GM10847 (cell line): ENCODE results near the gene PARD3.

Experiments
- POLR2A ChIP-seq: IDR thresholded peaks from 2 replicates; pipeline ENCODE4 v1.6.1; 2011; ENCODE audit not compliant: insufficient read length; ENCODE audit errors: extremely low read depth

Gene PARD3

DNA sequence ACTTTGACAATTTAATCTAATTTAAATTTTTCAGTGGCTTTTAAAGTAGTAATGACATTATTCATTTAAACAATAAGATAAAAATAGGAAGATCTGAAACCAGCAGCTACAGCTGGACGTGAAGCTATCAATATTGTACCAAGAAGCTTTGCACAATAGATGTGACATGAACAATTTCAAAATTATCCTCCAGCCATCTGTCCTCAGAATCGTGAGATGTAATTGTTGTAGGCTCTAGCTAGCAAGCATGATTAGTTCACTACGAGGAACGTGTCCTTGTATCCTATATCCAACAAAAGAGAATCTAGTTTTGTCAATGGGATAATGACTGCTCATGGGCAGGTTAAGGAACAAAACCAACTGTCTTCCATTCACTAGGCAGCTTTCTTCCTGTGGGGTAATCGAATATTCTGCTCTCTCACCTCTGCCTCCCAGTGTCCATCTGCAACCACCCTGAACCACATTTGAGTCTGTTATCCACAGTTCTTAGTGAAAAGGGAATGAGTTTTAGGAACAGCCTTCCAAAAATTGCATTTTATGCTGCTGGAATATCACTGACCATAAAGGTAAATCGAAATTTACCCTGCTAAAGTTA is 247.3 kb downstream of the PARD3 start:
- TF ChIP-seq POLR2A = no peak

DNA sequence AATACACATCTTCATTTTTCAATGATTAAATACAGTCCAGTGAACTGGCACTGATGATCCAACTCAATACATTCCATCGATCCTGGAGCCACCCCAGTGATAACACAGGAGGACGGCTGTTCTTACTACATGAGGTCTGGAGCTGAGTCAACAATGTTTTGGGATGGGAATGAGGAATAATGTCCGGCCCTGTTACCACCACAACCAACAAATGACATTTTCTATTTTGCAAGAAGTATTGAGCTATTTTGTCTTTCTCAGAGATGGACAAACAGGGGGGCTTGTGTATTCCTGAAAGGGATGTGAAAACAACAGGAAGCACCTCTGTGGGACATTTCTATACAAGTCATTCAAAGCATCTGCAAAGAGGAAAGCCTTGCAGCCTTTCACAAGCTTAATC is 249.2 kb downstream of the PARD3 start:
- no peak for TF ChIP-seq POLR2A

DNA sequence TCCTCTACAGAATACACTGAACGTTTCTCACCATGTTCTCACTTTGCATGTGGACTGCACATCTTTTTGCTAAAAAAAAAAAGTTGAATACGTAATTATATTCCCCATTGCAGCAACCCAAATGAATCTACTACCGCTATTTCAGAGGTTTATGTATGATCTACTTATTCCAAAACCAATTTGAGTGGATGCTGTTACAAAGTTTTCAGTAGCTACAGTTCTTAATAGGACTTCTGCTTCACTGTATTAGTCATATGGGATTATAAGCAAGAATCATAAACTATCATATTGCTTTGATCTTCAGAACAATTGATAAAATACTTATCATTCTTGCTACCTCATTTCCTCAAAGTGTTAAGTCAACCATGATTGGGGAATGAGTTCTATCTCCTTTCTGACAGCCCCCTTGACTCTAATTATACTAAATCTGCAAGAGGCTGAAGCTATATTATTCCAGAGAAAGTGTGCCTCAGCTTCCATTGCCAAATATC is 257.0 kb downstream of the PARD3 start:
- TF ChIP-seq POLR2A = no peak

DNA sequence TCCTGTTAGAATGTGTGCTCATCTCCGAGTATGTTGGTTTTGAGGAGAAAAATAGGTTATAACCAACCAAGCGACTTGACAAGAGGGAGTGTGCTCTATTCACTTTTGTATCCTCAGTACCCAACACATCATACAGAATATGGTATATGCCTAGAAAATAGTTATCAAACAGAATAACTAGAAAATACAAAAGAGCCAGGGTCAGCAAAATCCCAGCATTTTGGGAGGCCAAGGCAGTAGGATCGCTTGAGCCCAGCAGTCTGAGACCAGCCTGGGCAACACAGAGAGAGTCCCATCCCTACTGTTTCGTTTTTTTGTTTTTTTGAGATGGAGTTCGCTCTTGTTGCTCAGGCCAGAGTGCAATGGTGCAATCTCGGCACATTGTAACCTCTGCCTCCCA is 257.9 kb downstream of the PARD3 start:
- TF ChIP-seq POLR2A = no peak

- no peak for TF ChIP-seq POLR2A
Measured at GRCh38 chr10:34555653-34556052, 259.4 kb downstream of the PARD3 start.

DNA sequence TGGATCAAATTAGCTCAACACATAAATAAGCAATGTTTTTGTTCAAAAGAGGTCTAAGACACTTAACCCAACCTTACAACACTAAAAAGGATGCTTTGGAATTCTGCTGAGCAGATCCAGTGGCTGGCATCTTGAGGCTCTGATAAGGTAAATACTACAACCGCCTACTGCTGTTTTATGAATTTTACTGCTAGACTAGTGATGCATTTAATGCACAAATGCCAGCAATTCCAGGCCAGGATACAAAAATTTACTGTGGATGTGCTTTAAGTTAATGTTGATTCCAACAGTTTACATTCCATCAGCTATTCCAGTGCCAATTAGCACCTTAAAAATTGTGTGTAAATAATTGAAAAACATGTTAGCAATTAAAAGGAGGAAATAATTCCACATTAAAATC is 261.3 kb downstream of the PARD3 start:
- no peak for TF ChIP-seq POLR2A

DNA sequence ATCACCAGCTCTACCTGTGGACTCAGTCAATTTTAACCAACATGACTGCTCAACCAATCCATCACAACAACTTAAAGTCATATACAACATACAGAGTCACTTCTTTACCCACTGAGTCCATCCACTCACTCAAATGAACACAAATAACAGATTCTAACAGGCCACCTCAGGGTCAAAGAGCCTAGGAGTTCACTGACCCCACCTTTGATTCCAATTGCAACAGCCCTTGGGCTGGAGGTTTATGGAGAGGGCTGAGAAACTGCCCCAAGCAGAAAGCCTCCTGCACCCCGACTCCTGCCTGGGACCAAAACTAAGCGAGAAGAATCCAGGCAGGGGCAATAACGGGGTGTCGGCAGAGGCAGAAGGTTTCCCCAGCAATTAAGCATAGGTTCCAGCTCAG is 263.8 kb downstream of the PARD3 start:
- no peak for TF ChIP-seq POLR2A

DNA sequence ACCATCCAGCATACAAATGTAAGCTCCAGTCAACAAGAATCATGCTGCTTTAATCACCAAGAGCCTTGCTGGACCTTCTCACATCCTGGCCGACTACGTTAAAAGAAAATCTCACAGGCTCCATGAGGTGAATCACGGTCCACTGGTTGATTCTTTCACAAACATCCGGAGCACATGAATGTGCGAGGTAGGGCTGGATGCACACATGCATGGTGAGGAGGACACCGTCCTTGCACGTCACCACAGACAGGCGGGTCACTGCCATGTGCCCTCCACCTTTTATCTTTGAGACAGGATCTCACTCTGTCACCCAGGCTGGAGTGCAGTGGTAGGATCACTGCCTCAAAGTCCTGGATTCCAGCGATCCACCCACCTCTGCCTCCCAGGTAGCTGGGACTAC is 265.1 kb downstream of the PARD3 start:
- TF ChIP-seq POLR2A = no peak

DNA sequence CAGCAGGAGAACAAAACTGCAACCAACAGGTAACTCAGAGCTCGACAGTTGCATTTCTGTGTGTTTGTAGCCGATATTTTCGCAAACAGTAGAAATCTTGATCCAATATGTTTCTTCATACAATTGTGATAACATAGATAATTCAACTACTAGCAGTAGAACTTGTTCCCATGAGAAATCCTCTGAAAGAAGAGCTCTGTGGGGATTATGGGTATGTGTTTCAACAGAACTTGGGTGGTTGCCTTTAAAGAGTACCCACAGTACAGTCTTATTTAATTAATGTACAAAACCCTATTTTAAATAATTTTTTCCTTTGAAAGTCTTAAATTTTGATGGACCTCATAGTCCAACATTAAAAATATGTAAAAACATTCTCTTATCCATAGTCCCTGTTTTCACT is 266.1 kb downstream of the PARD3 start:
- no peak for TF ChIP-seq POLR2A

- no peak for TF ChIP-seq POLR2A
Measured at GRCh38 chr10:34548466-34548865, 266.6 kb downstream of the PARD3 start.

DNA sequence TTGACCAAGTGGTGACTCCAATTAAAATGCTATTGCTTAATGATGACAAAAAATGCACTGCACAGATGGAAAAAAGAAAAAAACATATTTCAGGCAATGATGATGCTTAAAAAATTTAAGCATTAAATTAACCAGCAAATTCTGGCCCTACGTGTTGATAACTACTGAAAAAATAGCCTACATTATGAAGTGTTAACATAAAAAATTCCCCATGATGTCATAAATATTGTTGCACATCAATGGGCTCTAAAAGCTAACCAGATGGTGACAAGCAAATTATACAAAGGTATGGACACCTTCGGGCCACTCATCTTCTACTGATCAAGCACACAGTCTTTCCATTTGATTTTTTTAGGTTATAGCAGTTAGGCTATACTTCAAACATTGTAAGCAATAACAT is 267.4 kb downstream of the PARD3 start:
- TF ChIP-seq POLR2A = no peak

- no peak for TF ChIP-seq POLR2A
Measured at GRCh38 chr10:34547291-34547690, 267.8 kb downstream of the PARD3 start.

DNA sequence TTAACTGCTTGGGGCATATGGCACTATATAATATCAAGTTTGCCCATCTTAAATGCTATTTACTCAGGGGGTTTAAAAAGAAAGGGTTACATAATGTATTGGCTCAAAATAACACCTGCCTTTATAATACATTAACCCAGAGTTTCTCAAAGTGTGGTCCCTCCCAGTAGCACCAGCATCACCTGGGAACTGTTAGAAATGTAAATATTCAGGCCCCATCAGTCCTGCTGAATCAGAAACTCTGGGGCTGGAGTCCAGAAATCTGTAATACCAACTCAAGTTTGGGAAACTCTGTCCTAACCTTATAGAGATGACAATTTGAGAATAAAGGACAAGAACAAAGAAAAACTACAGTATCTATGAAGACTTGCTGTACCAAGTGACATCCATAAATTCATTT is 270.7 kb downstream of the PARD3 start:
- TF ChIP-seq POLR2A = no peak

GRCh38 chr10:34543716-34544115 is 271.4 kb downstream of the PARD3 start:
- TF ChIP-seq POLR2A = no peak

DNA sequence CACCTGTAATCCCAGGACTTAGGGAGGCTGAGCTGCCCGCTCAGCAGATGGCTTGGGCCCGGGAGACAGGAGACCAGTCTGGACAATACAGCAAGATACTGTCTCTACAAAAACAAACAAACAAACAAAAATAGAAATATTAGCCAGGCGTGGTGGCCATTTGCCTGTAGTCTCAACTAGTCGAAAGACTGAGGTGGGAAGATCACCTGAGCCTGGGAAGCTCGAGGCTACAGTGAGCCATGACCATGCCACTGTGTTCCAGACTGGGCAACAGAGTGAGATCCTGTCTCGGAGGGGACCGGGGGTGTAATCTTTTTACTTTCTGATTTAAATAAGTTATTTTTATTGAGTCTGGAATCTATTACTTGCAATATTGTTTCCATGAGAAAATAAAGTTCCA is 274.6 kb downstream of the PARD3 start:
- no peak for TF ChIP-seq POLR2A

DNA sequence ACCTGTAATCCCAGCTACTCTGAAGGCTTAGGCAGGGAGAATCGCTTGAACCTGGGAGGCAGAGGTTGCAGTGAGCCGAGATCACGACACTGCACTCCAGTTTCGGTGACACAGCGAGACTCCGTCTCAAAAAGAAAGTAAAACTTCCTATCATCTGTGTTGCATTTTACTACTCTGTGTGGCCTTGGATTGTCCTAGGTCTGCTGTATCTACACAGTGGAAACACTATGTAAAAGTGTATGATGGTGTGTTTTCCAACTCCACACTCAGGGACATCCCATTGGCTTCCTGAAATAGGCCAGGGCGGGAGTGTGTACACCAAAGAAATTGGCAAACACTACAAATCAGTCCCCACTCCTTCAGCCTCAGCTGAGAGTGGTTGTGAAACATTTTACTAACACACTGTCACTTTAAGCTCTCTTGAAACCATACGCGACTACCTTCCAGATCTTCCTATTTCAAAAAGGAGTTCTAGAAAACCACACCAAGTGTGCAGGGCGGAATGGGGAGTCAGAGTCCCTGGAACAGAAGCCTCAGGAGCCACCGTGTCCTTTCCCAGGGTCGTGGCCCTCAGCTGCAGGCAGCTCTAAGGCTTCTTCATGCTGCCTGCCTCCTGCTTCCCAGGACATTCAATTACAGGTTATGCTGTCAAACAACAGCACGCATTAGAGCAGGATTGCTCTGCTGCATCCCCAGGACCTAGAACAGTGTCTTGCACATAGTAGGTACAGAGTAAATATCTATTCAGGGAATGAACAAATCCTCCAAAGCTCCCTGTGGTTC is 275.4 kb downstream of the PARD3 start:
- no peak for TF ChIP-seq POLR2A
